ENCODE results near the gene LSP1.
"Not testable (repeated sequence)": the region's sequence is repeated elsewhere in the genome, so short reads cannot be mapped to it uniquely, and the experiment has no call there.

The LSP1 gene

DNA sequence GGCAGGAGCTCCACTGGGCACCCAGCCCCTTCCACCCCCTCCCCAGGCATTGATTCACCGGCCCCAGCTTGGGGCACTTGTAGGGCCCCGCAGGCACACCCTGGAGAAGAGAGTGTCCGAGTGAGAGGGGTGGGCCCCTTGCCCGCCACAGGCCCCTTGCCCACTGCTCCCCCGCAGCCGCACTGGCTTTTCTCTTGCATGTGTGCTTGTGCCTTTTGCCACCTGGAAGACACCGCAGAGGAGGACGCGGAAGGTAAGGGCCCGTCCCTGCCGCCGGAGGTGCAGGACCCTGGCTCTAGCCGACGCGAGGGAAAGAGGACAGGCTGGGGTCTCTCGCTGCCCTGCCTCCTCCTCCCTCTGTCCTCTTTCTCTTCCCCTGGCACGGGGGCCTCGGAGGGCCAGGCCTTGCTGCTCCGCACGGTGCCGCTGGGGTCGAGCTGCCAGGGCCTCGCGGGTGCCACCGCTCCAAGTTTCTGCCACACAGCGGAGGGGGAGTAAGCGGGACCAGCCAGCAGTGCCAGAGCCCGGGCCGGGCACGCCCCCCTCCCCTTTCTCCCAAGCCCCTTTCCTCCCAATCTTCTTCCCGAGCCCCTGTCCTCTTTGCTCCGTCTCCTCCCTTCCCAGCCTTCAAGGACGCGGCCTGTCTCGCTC lies 76.1 kb downstream of the LSP1 start:
- DNase-seq (ENCODE audit: low spot score) = no peak

DNA sequence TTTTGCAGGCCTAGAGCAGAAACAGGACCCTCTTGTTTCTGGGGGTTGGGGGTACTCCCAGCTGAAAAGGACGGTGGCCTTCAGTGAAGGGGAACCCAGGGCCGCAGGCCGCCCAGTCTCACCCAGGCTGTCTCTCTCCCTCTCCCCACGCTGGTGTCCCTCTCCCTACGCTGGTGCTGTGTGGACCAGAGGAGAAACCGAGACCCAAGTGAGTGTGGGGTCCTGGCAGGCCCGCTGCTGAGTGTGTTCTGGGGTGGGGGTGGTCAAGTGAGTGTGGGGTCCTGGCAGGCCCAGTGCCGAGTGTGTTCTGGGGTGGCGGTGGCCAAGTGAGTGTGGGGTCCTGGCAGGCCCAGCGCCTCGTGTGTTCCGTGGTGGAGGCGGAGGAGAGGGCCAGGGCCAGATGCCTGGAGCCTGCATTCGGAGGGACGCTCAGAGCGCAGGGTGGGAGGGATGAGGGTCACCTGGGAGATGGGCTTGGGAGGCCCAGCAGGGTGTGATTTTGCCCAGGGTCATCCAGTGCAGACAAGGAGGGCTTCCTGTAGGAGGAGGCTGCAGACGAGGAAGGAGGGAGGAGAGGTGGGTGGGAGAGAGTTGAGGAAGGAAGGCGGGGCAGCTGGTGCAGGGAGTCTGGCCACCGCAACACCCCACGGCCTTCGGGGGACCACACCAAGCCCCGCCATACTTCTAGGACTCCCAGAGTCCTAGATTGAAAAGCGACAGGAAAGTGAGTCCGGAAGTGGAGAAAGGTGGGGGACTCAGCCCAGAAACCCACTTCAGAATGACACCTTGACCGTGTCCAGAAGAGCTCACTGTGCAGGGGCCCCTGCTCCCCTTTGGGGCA lies 77.0 kb downstream of the LSP1 start:
- no peak for DNase-seq (ENCODE audit: low spot score)

DNA sequence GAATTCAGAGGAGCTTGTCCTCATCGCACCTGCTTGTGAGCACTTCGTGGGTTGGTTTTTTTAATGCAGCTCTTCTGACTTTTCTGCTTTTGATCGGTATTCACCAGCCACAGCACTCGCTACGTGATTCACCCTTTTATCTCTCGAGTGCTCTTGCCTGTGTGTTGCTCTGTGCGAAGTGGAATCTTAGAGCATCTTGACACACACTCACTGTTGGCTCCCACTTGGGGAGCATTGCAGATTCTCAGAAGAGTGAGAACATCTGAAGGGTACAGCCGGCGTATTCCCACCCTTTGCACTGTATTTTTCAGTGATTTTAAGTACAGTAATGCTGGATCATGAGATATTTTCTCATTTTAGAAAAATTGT lies 77.6 kb downstream of the LSP1 start:
- no peak for DNase-seq (ENCODE audit: low spot score)

DNA sequence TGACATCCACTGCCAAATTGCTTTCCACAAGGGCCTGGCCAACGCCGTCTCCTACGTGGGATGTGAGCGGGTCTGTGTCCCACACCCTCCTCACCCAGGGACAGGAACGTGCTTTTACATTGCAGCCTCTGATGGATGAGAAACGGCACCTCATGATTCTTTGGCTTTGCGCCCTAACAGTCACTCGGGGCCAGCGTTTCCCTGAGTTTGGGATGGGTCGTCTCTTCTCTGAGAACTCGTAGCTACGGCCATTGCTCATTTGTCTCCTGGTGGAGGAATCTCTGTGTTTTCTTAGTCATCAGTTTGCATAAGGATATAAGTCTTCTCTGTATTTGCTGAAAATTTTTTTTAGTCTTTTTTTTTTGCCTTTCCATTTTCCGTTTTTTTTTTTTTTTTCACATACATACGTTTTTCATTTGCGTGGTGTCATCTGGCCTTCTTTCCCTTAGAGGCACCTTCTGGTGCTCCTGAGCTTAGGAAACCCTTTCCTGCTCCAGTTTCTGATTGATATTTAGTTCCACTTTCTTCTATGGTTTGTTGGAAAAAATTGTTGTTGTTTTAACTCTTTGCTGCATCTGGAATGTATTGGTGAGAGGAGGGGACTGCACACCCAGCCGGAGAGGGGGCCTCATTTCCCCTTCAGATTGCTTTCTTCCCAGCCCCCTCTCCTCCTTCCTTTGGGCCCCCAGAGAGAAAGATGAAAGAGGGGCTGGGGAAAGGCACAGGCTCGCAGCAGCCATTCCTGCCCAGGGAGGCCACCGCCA lies 78.6 kb downstream of the LSP1 start:
- peak; percentile 82 for DNase-seq (ENCODE audit: low spot score)

DNA sequence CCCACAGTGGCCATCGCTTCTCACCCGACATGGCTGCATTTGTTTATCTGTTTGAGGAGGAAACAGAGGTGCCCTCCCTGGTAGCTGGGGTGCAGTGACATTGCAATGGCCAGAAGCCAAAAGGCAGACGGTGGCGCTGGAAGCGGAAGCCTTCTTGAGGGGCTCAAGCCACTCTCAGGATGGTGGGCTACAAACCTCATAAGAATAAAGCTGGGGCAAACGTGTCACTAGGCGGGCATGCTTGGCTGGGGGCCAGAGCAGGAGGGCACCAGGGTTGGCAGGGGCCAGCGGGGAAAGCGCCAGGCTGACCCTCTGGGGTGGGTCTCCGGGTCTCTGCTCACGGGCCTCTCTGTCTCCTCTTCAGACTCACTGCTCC lies 79.2 kb downstream of the LSP1 start:
- DNase-seq (ENCODE audit: low spot score) = no peak

DNA sequence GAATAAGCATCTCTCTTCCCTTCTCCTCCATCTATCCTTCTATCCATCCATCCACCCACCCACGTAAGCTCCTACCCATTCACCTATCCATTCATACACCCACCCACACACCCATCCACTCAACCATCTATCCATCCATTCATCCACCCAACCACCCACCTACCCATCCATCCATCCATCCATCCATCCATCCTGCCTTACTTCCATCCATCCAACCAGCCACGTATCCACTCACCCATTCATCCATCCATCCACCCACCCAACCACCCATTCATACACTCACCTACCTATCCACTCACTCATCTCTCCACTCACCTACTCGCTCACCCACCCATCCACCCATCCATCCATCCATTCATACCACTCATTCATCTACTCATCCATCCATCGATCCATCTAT lies 79.8 kb downstream of the LSP1 start:
- no peak for DNase-seq (ENCODE audit: low spot score)

DNA sequence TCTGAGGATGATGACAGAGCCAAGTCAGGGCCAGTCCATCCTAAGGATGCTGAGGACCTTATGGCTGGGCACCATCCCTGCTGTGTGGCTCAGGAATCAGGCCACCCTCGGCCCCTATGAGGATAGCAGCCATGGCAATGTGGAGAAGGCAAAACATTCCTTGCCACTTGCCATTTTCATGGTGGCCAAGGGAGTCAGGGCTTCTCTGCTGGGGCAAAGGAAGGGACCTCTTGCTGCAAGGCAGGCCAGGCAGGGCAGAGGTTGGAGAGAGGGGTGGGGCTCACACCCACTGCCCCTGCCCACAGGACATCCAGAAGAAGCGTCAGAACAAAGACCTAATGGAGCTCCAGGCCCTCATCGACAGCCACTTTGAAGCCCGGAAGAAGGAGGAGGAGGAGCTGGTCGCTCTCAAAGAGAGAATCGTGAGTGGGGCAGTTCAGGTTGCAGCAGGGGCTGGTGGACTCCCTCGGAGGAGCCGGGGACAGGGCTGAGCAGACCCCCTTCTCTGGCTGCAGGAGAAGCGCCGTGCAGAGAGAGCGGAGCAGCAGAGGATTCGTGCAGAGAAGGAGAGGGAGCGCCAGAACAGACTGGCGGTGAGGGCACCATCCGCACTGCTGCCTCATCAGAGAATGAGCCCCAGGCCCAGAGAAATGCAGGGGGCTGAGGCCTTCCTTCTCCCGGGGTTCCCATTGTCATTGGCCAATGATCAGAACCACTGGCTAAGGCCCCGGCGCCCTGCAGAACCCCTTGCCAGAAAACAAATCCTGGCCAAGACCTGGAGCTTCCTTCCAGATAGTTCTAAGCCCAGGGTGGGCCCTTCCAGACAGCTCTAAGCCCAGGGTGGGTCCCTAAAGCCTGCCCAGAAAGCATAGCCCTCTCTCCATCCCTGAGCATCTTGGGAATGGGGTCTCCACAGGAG lies 80.8 kb downstream of the LSP1 start:
- DNase-seq (ENCODE audit: low spot score) = no peak

DNA sequence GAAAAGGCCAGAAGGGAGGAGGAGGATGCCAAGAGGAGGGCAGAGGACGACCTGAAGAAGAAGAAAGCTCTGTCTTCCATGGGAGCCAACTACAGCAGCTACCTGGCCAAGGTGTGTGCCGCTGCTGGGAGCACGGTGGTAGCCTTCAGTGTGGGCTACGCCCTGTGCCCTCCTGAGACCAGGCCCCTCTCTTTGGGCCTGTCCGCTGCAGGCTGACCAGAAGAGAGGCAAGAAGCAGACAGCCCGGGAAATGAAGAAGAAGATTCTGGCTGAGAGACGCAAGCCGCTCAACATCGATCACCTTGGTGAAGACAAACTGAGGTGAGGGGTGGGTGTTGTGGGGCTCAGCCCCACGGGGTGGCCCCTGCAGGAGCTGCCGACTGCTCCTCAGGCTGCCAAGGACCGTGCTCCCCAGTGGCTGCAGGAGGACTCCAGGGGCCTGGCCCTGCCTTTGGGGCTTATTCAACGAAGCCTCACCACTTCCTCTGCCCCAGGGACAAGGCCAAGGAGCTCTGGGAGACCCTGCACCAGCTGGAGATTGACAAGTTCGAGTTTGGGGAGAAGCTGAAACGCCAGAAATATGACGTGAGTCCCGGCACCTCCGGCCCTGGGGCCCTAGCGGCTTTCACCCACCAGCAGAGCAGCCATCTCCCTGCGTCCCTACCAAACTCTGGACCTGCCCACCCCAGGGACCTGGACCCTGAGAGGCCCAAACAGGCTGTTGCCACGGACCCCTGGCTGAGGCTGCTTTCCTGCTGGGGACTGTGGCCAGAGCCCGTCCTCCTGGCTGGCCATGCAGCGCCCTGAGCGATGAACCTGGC lies 81.7 kb downstream of the LSP1 start:
- no peak for DNase-seq (ENCODE audit: low spot score)

DNA sequence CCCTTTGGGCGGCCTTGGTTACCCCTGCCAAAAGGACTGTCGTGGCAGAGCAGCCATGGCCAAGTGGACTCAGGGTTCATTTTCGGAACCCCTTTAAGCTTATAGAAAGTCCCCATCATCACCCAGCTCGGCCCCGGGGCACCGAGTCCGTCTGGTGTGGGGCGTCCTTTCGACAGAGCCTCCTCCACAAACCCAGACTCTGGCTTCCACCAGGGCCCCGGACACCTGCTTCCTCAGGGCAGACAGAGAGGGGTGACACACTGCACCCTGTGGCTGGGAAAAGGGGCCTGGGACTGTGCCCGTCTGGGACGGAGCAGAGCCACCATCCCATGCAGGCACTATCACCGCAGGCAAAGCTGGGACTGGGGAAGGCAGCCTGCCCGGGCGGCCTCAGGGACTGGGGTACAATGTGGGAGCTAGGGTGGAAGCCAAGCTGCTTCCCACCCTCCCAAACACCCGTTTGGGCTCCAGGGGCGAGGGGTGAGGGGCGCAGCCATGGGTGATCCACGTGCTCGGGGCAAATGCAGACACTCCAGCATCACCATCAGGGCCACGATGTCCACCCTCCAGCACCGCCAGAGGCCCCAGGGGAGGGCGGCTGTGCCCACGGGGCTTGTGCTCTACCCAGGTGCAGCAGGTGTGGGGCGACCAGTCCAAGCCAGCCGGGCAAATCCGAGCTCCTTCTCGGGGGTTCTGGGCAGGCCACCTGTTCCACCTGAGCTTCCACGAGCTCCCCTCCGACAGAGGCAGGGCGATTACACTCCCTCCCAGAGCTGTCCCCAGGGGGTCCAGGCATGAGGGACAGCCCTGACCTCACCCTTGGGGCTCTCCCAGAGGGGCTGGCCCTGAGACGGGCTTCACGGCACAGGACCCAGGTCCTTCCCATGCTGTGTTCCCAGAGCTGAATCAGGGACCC lies 82.5 kb downstream of the LSP1 start:
- no peak for DNase-seq (ENCODE audit: low spot score)

DNA sequence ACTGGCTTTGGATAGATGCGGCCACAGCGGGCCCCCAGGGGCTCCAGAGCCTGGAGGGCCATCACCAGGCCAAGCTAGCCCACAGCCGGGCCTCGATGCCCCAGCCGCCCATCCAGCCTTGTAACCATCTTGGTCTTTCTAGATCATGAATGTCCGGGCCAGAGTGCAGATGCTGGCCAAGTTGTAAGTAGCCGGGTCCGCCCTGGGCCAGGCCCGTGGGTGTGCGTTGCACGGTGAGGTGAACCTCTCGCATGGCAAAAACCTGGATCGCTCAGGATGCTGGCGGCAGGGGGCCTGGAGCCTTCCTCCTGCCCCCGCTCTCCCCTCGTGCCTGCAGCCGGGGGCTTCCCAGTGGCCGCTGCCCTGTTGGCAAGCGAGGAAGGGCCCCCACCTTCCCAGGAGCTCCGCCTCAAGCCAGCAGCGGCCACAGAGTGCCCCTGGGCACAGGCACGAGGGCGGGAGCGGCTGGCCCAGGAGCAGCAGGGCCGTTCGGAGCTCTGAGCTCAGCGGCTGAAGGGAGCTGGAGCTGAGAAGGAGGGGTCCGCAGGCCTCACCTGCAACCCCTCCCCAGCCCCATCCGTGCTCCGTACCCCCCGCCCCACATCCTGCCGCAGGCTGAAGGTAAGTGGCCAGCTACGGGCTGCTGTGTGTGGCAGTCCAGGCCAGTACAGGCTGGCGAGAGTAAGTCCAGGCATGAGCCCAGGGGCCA lies 83.3 kb downstream of the LSP1 start:
- no peak for DNase-seq (ENCODE audit: low spot score)

DNA sequence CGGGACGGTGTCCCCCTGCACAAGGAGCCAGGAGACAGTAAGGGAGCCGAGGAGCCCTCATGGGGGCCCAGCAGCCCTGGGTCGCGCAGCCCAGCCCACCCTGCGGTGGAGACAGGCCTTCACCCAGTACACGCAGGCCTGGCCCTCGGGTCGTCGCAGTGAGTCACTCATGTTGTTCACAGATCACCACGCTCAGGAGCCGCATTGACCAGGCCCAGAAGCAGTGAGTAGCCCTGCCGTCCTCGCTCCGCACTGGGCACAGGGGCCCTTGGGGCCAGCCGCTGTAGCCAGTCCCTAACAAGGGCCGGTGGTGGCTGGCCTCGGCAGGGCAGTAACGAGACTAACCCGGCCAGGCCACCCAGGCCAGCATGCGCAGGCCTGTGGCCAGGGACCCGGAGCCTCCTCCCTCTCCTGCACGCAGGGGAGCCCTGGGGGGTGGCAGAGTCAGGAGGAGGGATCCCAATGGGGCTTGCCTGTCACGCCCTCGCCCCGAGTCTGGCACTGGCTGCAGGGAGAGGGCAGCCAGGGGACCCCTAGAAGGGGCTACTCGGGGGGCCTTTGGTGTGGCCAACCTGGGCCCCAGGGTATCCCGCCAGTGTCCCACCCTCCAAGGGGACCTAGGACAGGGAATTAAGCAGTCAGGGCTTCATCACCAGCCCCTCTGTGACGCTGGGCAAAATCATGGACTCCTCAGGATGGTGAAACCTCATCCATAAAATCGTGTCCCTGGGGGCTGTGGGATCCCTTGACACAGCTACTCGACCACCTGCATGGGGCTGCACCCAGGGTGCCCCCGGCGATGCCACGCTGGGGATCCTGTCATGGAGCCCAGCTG lies 84.1 kb downstream of the LSP1 start:
- DNase-seq (ENCODE audit: low spot score) = no peak

DNA sequence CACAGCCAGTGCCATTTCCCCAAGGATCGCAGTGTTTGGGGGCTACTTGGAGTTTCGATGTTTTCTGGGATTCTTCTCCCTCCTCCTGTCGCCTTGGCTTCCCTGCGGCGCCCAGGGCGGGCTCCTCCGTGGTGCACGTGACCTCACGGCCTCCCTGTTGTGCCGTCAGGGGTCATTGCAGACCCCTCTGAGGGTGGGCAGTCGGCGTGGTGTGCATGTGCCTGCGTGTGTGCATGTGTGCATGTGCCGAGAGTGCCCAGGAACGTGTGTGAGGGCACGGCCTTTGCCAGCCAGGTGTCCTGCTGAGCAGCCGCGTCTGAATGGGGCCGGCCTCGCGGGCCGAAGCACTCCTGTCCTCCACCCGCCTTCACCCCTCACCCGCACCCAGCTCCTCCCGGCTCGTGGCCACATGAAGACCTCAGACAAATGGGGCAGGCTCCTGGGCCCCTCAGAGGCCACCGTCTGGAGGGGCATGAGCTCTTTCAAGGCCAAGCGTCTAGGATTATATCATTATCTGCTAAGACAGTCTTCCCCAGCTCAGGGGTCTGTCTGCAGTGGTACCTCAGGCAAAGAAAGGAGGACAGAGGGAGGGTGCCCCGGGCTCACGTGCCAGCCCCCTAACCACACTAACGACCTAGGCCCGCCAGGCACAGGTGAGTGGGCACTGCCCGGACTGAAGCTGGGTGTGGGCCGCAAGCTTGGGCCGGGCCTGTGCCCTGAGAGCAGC lies 84.9 kb downstream of the LSP1 start:
- DNase-seq (ENCODE audit: low spot score) = no peak

DNA sequence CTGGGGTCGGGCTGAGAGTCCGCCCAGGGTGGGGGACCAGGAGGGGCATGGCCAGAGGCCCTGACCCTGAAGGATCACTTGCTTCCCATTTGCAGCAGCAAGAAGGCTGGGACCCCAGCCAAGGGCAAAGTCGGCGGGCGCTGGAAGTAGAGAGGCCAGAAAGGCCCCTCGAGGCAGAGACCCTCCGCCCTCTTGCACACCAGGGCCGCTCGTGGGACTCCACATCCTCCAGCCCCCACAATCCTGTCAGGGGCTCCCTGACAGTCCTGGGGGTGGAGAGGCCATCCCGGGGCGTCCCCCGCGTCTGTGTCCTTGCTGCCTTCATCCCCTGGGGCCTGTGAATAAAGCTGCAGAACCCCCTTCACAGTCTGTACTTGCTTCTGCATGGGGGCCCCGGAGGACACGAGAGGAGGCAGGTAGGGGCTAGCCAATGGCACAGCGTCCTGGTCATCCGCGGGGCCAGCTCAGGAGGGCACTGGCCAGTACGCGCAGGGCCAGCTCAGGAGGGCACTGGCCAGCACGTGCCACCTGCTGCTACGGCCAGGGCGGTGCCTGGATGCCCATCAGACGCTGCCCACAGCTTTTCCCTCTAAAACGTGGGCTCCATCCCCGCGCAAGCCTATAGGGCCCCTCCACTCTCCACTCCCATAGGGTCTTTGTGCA lies 85.6 kb downstream of the LSP1 start:
- DNase-seq (ENCODE audit: low spot score) = no peak

DNA sequence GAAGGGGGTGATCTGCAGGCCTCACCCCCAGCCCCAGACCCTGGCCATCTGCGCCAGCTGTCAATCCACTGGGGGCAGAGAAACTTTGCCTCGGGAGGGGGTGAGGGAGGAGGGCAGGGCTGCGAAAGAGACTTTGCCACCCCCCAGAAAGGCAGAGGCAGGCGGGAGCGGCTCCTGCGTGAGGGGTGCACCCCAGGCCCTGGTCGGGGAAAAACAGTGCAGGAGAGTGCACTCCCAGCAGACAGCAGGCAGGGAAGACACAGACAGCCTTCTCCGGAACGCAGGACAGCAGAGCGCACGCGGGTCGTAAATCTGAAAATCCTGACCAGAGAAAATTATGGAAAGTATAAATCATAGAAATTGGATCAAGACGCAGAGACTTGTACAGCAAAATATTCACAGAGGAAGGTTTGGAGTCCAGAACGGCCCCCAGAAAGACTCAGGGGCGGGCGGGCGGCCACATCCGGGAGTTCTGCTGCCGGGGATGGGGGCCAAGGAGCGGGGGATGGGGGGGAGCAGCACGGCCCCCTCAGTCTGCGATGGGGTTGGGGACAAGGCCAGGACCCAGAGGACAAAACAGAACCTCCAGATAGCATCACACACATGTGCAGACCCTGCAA lies 86.2 kb downstream of the LSP1 start:
- DNase-seq (ENCODE audit: low spot score) = peak; percentile 90

DNA sequence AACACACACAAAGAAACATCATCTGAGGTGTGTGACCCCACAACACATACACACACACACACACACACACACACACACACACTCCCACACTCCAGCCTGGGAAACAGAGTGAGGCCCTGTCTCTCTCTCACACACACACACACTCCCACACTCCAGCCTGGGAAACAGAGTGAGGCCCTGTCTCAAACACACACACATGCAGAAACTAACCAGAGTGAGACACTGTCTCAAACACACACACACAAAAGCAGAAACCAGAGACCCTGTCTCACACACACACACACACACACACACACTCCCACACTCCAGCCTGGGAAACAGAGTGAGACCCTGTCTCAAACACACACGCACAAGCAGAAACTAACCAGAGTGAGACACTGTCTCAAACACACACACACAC lies 86.9 kb downstream of the LSP1 start:
- not testable (repeated sequence) for DNase-seq (ENCODE audit: low spot score)

Measured in left forelimb (tissue), 1 donor.